Hematopoietic multipotent progenitor cell treated with erythropoietin and hydrocortisone succinate and interleukin-3 and kit ligand, for 8 days (in vitro differentiated cells): Measurements from ENCODE around the gene OXCT2.
"Not testable (repeated sequence)": the region's sequence is repeated elsewhere in the genome, so short reads cannot be mapped to it uniquely, and the experiment has no call there.

ENCODE experiments used
- DNase-seq: peaks from one replicate; pipeline ENCODE4 v3.0.0-alpha.2; 2015

Gene OXCT2

GRCh38 chr1:39771022-39771532, at the start of gene OXCT2:
Gene OXCT2 (minus strand): TSS chr1:39771348. CDS start chr1:39771255, 93 bp downstream.
- not testable (repeated sequence) for DNase-seq

- no peak for DNase-seq
These were observed 48.1 kb upstream of the OXCT2 start for GRCh38 chr1:39819091-39819812.

GRCh38 chr1:39818482-39818881, 47.3 kb upstream of the OXCT2 start:
- DNase-seq, result no peak

- peak; percentile 71 for DNase-seq
These were observed 46.2 kb upstream of the OXCT2 start for GRCh38 chr1:39817091-39817932.

- peak; percentile 71 for DNase-seq
These were observed 45.4 kb upstream of the OXCT2 start for GRCh38 chr1:39816415-39817090.

GRCh38 chr1:39812913-39813312, 41.8 kb upstream of the OXCT2 start:
- DNase-seq, result no peak

- DNase-seq, result no peak
These were observed 37.8 kb upstream of the OXCT2 start for GRCh38 chr1:39808784-39809517.

GRCh38 chr1:39805385-39805784, 34.2 kb upstream of the OXCT2 start:
- no peak for DNase-seq

GRCh38 chr1:39802496-39803260, 31.5 kb upstream of the OXCT2 start:
- DNase-seq, result no peak

- no peak for DNase-seq
These were observed 29.3 kb upstream of the OXCT2 start for GRCh38 chr1:39800471-39800835.

- peak; percentile 72 for DNase-seq
These were observed 28.8 kb upstream of the OXCT2 start for GRCh38 chr1:39799770-39800470.

- peak; percentile 97 for DNase-seq
These were observed 28.0 kb upstream of the OXCT2 start for GRCh38 chr1:39798859-39799769.

- DNase-seq, result no peak
These were observed 24.5 kb upstream of the OXCT2 start for GRCh38 chr1:39795651-39796050.

- DNase-seq, result no peak
These were observed 20.7 kb upstream of the OXCT2 start for GRCh38 chr1:39791838-39792237.

- DNase-seq, result no peak
These were observed 18.5 kb upstream of the OXCT2 start for GRCh38 chr1:39789571-39790110.

GRCh38 chr1:39788758-39789570, 17.8 kb upstream of the OXCT2 start, which contains the start of gene BMP8B:
Gene BMP8B (minus strand): TSS chr1:39788865. CDS start chr1:39788485, 380 bp downstream.
- peak; percentile 58 for DNase-seq

- DNase-seq, result no peak
These were observed 17.2 kb upstream of the OXCT2 start for GRCh38 chr1:39788426-39788757.

- not testable (repeated sequence) for DNase-seq
These were observed 16.8 kb upstream of the OXCT2 start for GRCh38 chr1:39787964-39788363.

GRCh38 chr1:39787468-39787867, 16.3 kb upstream of the OXCT2 start:
- DNase-seq, result no peak
